ENCODE results near the gene SGMS2. TPM values are rescaled to one million over a fixed set of nuclear protein-coding genes. Genes with fewer than 3 reads are reported as not detected.

SGMS2 gene
- polyA plus RNA-seq, 2 of the 4 experiments (the other 2 are of a cell fraction): 8.5 to 22.6 TPM

DNA sequence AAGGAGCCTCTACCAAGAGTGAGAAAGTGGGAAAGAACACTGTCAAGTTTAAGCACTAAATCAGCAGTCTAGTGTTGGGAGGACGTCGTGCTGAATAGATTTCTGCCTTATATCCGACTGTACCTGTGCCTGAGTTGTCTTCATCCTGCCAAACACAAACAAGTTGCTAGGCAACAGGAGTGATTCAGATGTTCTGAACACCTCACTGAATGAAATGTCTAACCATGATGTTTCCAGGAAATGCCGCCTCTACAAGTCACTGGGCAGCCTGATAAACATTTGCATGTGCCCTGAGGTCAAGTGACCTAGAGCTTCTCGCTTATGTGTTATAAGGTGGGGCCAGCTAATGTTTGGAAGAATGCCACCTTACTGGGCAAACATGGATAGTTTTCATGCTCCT lies 37.9 kb downstream of the SGMS2 start:
- no peaks in the 10 kb centered on the region for H3K9me3 ChIP-seq
- ATAC-seq (peak; percentile 74 to 80; a peak in 5 of 6 replicates), FAIRE-seq (no peak), DNase-seq (ENCODE audit: low read depth in 1 of 2, low spot score in 1 of 2) (peak; percentile 15 to 71)
- WGBS (ENCODE audit: missing lambda C conversion rate): 37% methylated on average over 5 of the region's 5 CpGs
- TF ChIP-seq KDM5A (IDR thresholded peaks at IDR 0.05) (no peak), RAD21 (conservative IDR thresholded peaks at IDR 0.05 in 1 of 2, IDR thresholded peaks at IDR 0.05 in 1 of 2) (no peak), HDAC2 (IDR thresholded peaks at IDR 0.05) (no peak), HOXA7 (CRISPR knock-in tag; IDR thresholded peaks at IDR 0.05) (no peak), RNF2 (IDR thresholded peaks at IDR 0.05; ENCODE audit: borderline replicate concordance, low read depth) (no peak), EHF (CRISPR knock-in tag; IDR thresholded peaks at IDR 0.05) (no peak), BHLHE40 (IDR thresholded peaks at IDR 0.05; ENCODE audit: low read depth, low read length) (no peak), CHD2 (IDR thresholded peaks at IDR 0.05; ENCODE audit: low read length, partially characterized antibody) (no peak), KDM1A (IDR thresholded peaks at IDR 0.05; ENCODE audit: low read depth) (no peak)
- TF ChIP-seq, protein P1, sequence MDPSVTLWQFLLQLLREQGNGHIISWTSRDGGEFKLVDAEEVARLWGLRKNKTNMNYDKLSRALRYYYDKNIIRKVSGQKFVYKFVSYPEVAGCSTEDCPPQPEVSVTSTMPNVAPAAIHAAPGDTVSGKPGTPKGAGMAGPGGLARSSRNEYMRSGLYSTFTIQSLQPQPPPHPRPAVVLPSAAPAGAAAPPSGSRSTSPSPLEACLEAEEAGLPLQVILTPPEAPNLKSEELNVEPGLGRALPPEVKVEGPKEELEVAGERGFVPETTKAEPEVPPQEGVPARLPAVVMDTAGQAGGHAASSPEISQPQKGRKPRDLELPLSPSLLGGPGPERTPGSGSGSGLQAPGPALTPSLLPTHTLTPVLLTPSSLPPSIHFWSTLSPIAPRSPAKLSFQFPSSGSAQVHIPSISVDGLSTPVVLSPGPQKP (IDR thresholded peaks at IDR 0.05; ENCODE audit: low read depth, low read length): no peak
- TF ChIP-seq, protein P2, sequence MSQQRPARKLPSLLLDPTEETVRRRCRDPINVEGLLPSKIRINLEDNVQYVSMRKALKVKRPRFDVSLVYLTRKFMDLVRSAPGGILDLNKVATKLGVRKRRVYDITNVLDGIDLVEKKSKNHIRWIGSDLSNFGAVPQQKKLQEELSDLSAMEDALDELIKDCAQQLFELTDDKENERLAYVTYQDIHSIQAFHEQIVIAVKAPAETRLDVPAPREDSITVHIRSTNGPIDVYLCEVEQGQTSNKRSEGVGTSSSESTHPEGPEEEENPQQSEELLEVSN (IDR thresholded peaks at IDR 0.05; ENCODE audit: borderline replicate concordance, low read depth): no peak
- TF ChIP-seq, protein P3, sequence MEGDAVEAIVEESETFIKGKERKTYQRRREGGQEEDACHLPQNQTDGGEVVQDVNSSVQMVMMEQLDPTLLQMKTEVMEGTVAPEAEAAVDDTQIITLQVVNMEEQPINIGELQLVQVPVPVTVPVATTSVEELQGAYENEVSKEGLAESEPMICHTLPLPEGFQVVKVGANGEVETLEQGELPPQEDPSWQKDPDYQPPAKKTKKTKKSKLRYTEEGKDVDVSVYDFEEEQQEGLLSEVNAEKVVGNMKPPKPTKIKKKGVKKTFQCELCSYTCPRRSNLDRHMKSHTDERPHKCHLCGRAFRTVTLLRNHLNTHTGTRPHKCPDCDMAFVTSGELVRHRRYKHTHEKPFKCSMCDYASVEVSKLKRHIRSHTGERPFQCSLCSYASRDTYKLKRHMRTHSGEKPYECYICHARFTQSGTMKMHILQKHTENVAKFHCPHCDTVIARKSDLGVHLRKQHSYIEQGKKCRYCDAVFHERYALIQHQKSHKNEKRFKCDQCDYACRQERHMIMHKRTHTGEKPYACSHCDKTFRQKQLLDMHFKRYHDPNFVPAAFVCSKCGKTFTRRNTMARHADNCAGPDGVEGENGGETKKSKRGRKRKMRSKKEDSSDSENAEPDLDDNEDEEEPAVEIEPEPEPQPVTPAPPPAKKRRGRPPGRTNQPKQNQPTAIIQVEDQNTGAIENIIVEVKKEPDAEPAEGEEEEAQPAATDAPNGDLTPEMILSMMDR (IDR thresholded peaks at IDR 0.05): no peak
- TF ChIP-seq, protein P4, sequence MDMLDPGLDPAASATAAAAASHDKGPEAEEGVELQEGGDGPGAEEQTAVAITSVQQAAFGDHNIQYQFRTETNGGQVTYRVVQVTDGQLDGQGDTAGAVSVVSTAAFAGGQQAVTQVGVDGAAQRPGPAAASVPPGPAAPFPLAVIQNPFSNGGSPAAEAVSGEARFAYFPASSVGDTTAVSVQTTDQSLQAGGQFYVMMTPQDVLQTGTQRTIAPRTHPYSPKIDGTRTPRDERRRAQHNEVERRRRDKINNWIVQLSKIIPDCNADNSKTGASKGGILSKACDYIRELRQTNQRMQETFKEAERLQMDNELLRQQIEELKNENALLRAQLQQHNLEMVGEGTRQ (IDR thresholded peaks at IDR 0.05): no peak
- peak overlapping the region; percentile 38; the same call in 2 of the 3 replicates for H3K4me2 ChIP-seq
- ChIA-PET CTCF (interaction anchor here (0.6 to 1.1 kb wide), 2 partner anchors 50 to 141 kb away, joined by 3 read pairs; no protein-coding TSS in a partner anchor), POLR2A (no interaction called here)
- H3K27ac ChIP-seq: no peak overlapping the region; a peak in 1 of 6 replicates
- H3K4me3 ChIP-seq: no peak overlapping the region
- H3K4me1 ChIP-seq: peaks cover 21% of the 10 kb centered on the region

DNA sequence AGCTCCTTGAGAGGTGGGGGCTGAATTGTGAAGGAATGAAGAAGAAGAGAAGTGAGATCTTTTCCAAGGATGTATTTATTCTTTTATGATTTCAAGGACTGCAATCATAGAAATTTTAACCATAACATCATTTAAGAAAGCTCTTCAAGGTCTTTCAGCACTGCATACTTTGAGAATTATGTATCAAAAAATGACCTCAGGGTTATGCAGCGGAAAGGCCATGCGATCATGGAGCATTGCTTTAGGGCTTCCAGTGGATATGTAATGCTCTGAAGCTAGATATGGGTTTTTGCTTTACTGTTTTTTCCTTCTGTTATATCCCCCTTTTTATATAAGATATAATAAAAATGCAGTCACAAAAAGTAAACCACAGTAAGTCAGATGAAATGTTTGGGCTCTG lies 38.7 kb downstream of the SGMS2 start:
- POLR2A ChIA-PET: no interaction called here
- TF ChIP-seq NFE2L2 (conservative IDR thresholded peaks at IDR 0.05; ENCODE audit: low read length) (no peak), RAD21 (conservative IDR thresholded peaks at IDR 0.05 in 1 of 2, IDR thresholded peaks at IDR 0.05 in 1 of 2) (no peak), HOXA7 (CRISPR knock-in tag; IDR thresholded peaks at IDR 0.05) (no peak), NPAS2 (CRISPR knock-in tag; IDR thresholded peaks at IDR 0.05; ENCODE audit: borderline replicate concordance) (no peak), RFX5 (IDR thresholded peaks at IDR 0.05) (no peak), FOXS1 (CRISPR knock-in tag; IDR thresholded peaks at IDR 0.05) (no peak), CBX8 (IDR thresholded peaks at IDR 0.05) (no peak), KDM1A (IDR thresholded peaks at IDR 0.05; ENCODE audit: low read depth) (no peak), EHF (CRISPR knock-in tag; IDR thresholded peaks at IDR 0.05) (no peak), HEYL (CRISPR knock-in tag; IDR thresholded peaks at IDR 0.05) (no peak), KDM5A (IDR thresholded peaks at IDR 0.05) (no peak), JUNB (IDR thresholded peaks at IDR 0.05) (no peak), POLR2AphosphoS2 (conservative IDR thresholded peaks at IDR 0.05; ENCODE audit: low read length) (no peak), RCOR1 (IDR thresholded peaks at IDR 0.05; ENCODE audit: low read depth, low read length) (no peak), TP53 (CRISPR knock-in tag; IDR thresholded peaks at IDR 0.05) (no peak), PHF8 (IDR thresholded peaks at IDR 0.05; ENCODE audit: borderline replicate concordance, low read depth) (no peak)
- TF ChIP-seq, protein P5, sequence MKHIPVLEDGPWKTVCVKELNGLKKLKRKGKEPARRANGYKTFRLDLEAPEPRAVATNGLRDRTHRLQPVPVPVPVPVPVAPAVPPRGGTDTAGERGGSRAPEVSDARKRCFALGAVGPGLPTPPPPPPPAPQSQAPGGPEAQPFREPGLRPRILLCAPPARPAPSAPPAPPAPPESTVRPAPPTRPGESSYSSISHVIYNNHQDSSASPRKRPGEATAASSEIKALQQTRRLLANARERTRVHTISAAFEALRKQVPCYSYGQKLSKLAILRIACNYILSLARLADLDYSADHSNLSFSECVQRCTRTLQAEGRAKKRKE (CRISPR knock-in tag; IDR thresholded peaks at IDR 0.05; ENCODE audit: low read depth): no peak
- TF ChIP-seq, protein P3 (IDR thresholded peaks at IDR 0.05): no peak
- Histone ChIP-seq H3K27ac (peak overlapping the region in 1 of 2 experiments; percentile 30; a peak in 1 of 6 replicates), H3K9me3 (no peaks in the 10 kb centered on the region), H3K4me3 (no peak overlapping the region), H3K4me2 (peak overlapping the region; percentile 38), H3K4me1 (peaks cover 21% of the 10 kb centered on the region)
- ATAC-seq: no peak
- 100% methylated on average over 2 of the region's 2 CpGs for WGBS (ENCODE audit: missing lambda C conversion rate)
- no peak for DNase-seq (ENCODE audit: low read depth in 1 of 2, low spot score in 1 of 2)
- CTCF ChIA-PET: interaction anchor here (0.6 to 1.1 kb wide), 2 partner anchors 49 to 142 kb away, joined by 3 read pairs; no protein-coding TSS in a partner anchor
- FAIRE-seq: no peak

Data from A549 (cell line).